Activated B cell treated with CpG ODN at 0.5 μM for 24 hours (primary cell): ENCODE data around the gene PNKD. TPM values are rescaled to one million over a fixed set of nuclear protein-coding genes. Genes with fewer than 3 reads are reported as not detected.

Experiments
- ATAC-seq: fragments of 200-7000 bp; cut with Tn5 transposase; one replicate; pipeline ENCODE4 v1.10.0; 2021; ENCODE audit warnings: low read depth, mild to moderate bottlenecking, moderate library complexity
- CTCF ChIA-PET: fragments of 350-600 bp; sonication (Branson Sonifier 250); formaldehyde crosslinking; loops from one replicate; lab custom pipeline; 2021; ENCODE audit warnings: antibody characterized with exemption; lab: Charles Lee
- POLR2A ChIA-PET: fragments of 350-600 bp; sonication (Branson Sonifier 250); formaldehyde crosslinking; loops from one replicate; lab custom pipeline; 2021; ENCODE audit warnings: antibody characterized with exemption; lab: Charles Lee
- DNase-seq: peaks from one replicate; pipeline ENCODE4 v3.0.0; 2022
- H3K27ac Mint-ChIP-seq: one replicate; pipeline ENCODE4 v1.8.0; 2020; ENCODE audit warnings: mixed read lengths
- H3K27me3 Mint-ChIP-seq: one replicate; pipeline ENCODE4 v1.8.0; 2021; ENCODE audit warnings: mixed read lengths
- H3K36me3 Mint-ChIP-seq: one replicate; pipeline ENCODE4 v1.8.0; 2021; ENCODE audit warnings: low read depth, mixed read lengths
- H3K4me1 Mint-ChIP-seq: one replicate; pipeline ENCODE4 v1.8.0; 2021; ENCODE audit warnings: mixed read lengths
- H3K4me3 Mint-ChIP-seq: one replicate; pipeline ENCODE4 v1.8.0; 2020; ENCODE audit warnings: mild to moderate bottlenecking, mixed read lengths
- H3K9me3 Mint-ChIP-seq: one replicate; pipeline ENCODE4 v1.8.0; 2020; ENCODE audit warnings: mixed read lengths
- CTCF ChIP-seq: fragments of 200-600 bp; IDR thresholded peaks from one replicate; pipeline ENCODE4 v1.8.0; 2022; ENCODE audit warnings: antibody characterized with exemption, mild to moderate bottlenecking
- intact Hi-C: fragments of 100-400 bp; cut with micrococcal nuclease; formaldehyde crosslinking; loops from one replicate; pipeline ENCODE4 v1.15.1; 2024
- total RNA-seq: library from RNA; stranded (reverse); gene quantifications from 2 replicates; pipeline ENCODE4 v1.2.3, GENCODE V29; 2022

PNKD gene
- total RNA-seq, 1 donor from 2014 or later, result 21.0 TPM

GRCh38 chr2:218327451-218328210 is 57.3 kb downstream of the PNKD start:
- H3K4me1 Mint-ChIP-seq, result peaks cover 50% of the 10 kb centered on the region
- CTCF ChIA-PET, result interaction anchor here (1.0 to 1.6 kb wide), 2 partner anchors 26 to 28 kb away, joined by 3 to 6 read pairs; partner anchors contain the start of gene CATIP
- no peaks in the 10 kb centered on the region for H3K9me3 Mint-ChIP-seq
- H3K27ac Mint-ChIP-seq, result no peak overlapping the region
- DNase-seq (no peak), ATAC-seq (no peak)
- peaks cover 7% of the 10 kb centered on the region for H3K27me3 Mint-ChIP-seq
- intact Hi-C loops, result no loop called here
- POLR2A ChIA-PET, result no interaction called here
- no peaks in the 10 kb centered on the region for H3K36me3 Mint-ChIP-seq
- no peak overlapping the region for H3K4me3 Mint-ChIP-seq
- no peak for TF ChIP-seq CTCF

- ATAC-seq, result no peak
- H3K4me3 Mint-ChIP-seq, result no peak overlapping the region
- H3K27ac Mint-ChIP-seq, result no peak overlapping the region
- intact Hi-C loops, result no loop called here
- CTCF ChIA-PET, result interaction anchor here (1.6 kb wide), 1 partner anchor 28 kb away, joined by 6 read pairs; the partner anchor contains the start of gene CATIP
- no peaks in the 10 kb centered on the region for H3K9me3 Mint-ChIP-seq
- peaks cover 56% of the 10 kb centered on the region for H3K4me1 Mint-ChIP-seq
- POLR2A ChIA-PET, result no interaction called here
- no peak for DNase-seq
- peaks cover 7% of the 10 kb centered on the region for H3K27me3 Mint-ChIP-seq
- TF ChIP-seq CTCF, result no peak
- H3K36me3 Mint-ChIP-seq, result no peaks in the 10 kb centered on the region
Observed at GRCh38 chr2:218328294-218328693, 58.0 kb downstream of the PNKD start.

DNA sequence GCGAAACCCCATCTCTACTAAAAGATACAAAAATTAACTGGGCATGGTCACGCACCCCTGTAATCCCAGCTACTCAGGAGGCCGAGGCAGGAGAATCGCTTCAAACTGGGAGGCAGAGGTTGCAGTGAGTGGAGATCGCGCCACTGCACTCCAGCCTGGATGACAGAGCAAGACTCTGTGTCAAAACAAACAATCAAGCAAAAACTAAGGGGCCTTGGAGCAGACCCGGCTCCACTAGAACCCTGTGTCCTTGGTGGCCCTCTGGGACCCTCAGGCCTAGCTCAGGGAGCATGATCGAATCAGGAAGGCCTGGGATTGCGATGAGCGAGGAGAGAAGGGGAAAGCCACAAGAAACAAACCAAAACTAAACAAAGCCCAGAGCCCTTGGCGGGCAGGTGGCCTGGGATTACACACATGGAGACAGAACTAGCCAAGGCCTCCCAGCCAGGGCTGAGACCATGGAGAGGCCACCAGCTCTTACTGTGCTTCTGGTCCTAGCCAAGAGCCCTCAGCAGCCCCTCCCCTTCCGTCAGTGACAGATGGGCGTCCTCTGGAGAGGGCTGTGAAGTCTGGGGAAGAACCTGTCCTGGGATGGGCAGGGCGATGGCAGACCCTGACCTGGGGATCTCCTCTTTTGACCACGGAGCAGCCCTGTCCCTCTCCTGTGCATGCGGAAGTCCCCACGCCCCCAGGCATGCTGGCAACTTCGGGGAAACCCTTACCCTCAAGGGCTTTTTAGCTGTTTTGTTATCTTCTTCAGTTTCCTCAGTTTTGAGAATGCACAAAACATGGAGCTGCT is 58.9 kb downstream of the PNKD start:
- H3K4me3 Mint-ChIP-seq, result peak overlapping the region; percentile 60

GRCh38 chr2:218329826-218330593 is 59.7 kb downstream of the PNKD start:
- DNase-seq, result no peak
- Mint-ChIP-seq H3K9me3 (no peaks in the 10 kb centered on the region), H3K27me3 (no peaks in the 10 kb centered on the region), H3K27ac (peak overlapping the region; percentile 82), H3K4me3 (peak overlapping the region; percentile 60), H3K4me1 (peaks cover 57% of the 10 kb centered on the region), H3K36me3 (no peaks in the 10 kb centered on the region)
- ChIA-PET POLR2A (interaction anchor here (1.5 to 1.6 kb wide), 2 partner anchors 9 to 39 kb away, joined by 4 to 13 read pairs; no protein-coding TSS in a partner anchor), CTCF (interaction anchor here (0.6 to 1.2 kb wide), 3 partner anchors 29 to 57 kb away, joined by 3 to 4 read pairs (median 3); no protein-coding TSS in a partner anchor)
- intact Hi-C loops, result loop anchor here (1.0 kb wide), 1 partner anchor 8 kb away; no protein-coding TSS in a partner anchor
- no peak for TF ChIP-seq CTCF
- peak; percentile 70 for ATAC-seq

More for the DNA sequence above, 58.9 kb downstream of the PNKD start:
- CTCF ChIA-PET, result interaction anchor here (0.6 to 1.2 kb wide), 3 partner anchors 30 to 56 kb away, joined by 3 to 4 read pairs (median 3); no protein-coding TSS in a partner anchor
- no peak for TF ChIP-seq CTCF
- H3K27ac Mint-ChIP-seq, result peak overlapping the region; percentile 82
- peaks cover 54% of the 10 kb centered on the region for H3K4me1 Mint-ChIP-seq
- H3K9me3 Mint-ChIP-seq, result no peaks in the 10 kb centered on the region
- H3K36me3 Mint-ChIP-seq, result no peaks in the 10 kb centered on the region
- H3K27me3 Mint-ChIP-seq, result peaks cover 1% of the 10 kb centered on the region
- intact Hi-C loops, result no loop called here
- DNase-seq (no peak), ATAC-seq (peak; percentile 47)
- POLR2A ChIA-PET, result interaction anchor here (0.6 to 1.6 kb wide), 3 partner anchors 8 to 563 kb away, joined by 4 to 13 read pairs (median 4); no protein-coding TSS in a partner anchor
